CD4-positive, alpha-beta memory T cell (primary cell): ENCODE results near the gene FBLN2. TPM values are rescaled to one million over a fixed set of nuclear protein-coding genes. Genes with fewer than 3 reads are reported as not detected.
"Not testable (repeated sequence)": the region's sequence is repeated elsewhere in the genome, so short reads cannot be mapped to it uniquely, and the experiment has no call there.

ENCODE experiments used
- CTCF ChIA-PET: fragments of 350-600 bp; sonication (Branson Sonifier 250); formaldehyde crosslinking; loops from one replicate; lab custom pipeline; 2021; ENCODE audit warnings: inconsistent platforms; ENCODE audit not compliant: partially characterized antibody; lab: Charles Lee
- POLR2A ChIA-PET: fragments of 350-600 bp; sonication (Branson Sonifier 250); formaldehyde crosslinking; loops from one replicate; lab custom pipeline; 2021; ENCODE audit not compliant: partially characterized antibody; lab: Charles Lee
- DNase-seq, 5 donors: peaks; one replicate each; pipeline versions ENCODE4 v3.0.0 to v3.0.0-alpha.2; 2020 to 2022; ENCODE audit warnings: mixed read lengths in 1 of 5
- H3K27ac ChIP-seq: one replicate; pipeline ENCODE4 v1.7.0; 2013; ENCODE audit warnings: low read depth, low read length
- H3K27me3 ChIP-seq: 2 replicates; pipeline ENCODE4 v1.7.0; 2013; ENCODE audit warnings: mild to moderate bottlenecking, low read length, moderate library complexity; ENCODE audit not compliant: insufficient read depth
- H3K36me3 ChIP-seq: 2 replicates; pipeline ENCODE4 v1.7.0; 2013; ENCODE audit warnings: mild to moderate bottlenecking, low read length, moderate library complexity; ENCODE audit not compliant: insufficient read depth
- H3K4me1 ChIP-seq: 2 replicates; pipeline ENCODE4 v1.7.0; 2013; ENCODE audit warnings: mild to moderate bottlenecking, low read length, moderate library complexity; ENCODE audit not compliant: insufficient read depth
- H3K4me3 ChIP-seq, 2 donors: one replicate each; pipeline ENCODE4 v1.7.0; 2013; ENCODE audit warnings: low read length in 2 of 2, mild to moderate bottlenecking in 1 of 2
- H3K9me3 ChIP-seq, 2 donors: one replicate each; pipeline ENCODE4 v1.7.0; 2013; ENCODE audit warnings: low read length in 2 of 2, control low read depth in 1 of 2; ENCODE audit not compliant: control insufficient read depth in 1 of 2
- H3K27ac Mint-ChIP-seq, 7 donors: one replicate each; pipeline ENCODE4 v1.8.0; 2020 to 2021; ENCODE audit warnings: mixed read lengths in 7 of 7, mild to moderate bottlenecking in 6 of 7, inconsistent platforms in 3 of 7, moderate library complexity in 3 of 7
- H3K27me3 Mint-ChIP-seq, 2 donors: one replicate each; pipeline ENCODE4 v1.8.0; 2020 to 2021; ENCODE audit warnings: mixed read lengths in 2 of 2
- H3K36me3 Mint-ChIP-seq, 2 donors: one replicate each; pipeline ENCODE4 v1.8.0; 2020 to 2021; ENCODE audit warnings: mixed read lengths in 2 of 2, inconsistent platforms in 1 of 2, mild to moderate bottlenecking in 1 of 2
- H3K4me1 Mint-ChIP-seq, 4 donors: one replicate each; pipeline ENCODE4 v1.8.0; 2020 to 2021; ENCODE audit warnings: mixed read lengths in 4 of 4, mild to moderate bottlenecking in 1 of 4
- H3K4me3 Mint-ChIP-seq, 8 donors: one replicate each; pipeline ENCODE4 v1.8.0; 2020 to 2021; ENCODE audit warnings: mixed read lengths in 8 of 8, mild to moderate bottlenecking in 7 of 8, moderate library complexity in 6 of 8, inconsistent platforms in 3 of 8
- H3K9me3 Mint-ChIP-seq, 8 donors: one replicate each; pipeline ENCODE4 v1.8.0; 2020 to 2021; ENCODE audit warnings: mixed read lengths in 8 of 8, mild to moderate bottlenecking in 5 of 8, inconsistent platforms in 3 of 8, moderate library complexity in 1 of 8
- intact Hi-C: fragments of 100-400 bp; cut with micrococcal nuclease; formaldehyde crosslinking; loops from one replicate; pipeline ENCODE4 v1.15.1; 2023
- polyA plus RNA-seq, 2 donors: library from polyadenylated mRNA; unstranded; fragments of 300-500 nt; fragmentation: Illumina TruSeq; gene quantifications; one replicate each; pipeline ENCODE4 v1.2.3, GENCODE V29; 2021
- total RNA-seq, 2 experiments: library from RNA; stranded (reverse); gene quantifications; one replicate each; pipeline ENCODE4 v1.2.3, GENCODE V29; 2021

Gene FBLN2
- total and polyA plus RNA-seq, 4 experiments from 2014 or later = not detected

DNA sequence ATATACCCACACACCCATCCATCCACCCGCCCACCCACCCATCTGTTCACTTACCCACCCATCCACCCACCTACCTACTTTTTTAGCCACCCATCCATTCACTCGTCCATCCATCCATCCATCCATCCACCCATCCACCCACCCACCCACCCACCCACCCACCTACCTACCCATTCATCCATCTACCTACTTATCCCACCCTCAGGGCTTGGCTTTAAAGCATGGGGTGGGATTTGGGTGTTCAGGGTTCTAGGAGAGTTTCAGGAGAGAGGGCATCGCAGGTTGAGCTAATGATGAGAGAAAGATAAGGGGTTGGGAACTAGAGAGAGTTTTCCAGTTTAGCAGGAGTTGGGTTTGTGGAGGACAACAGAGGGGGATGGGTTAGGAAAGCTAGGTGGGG lies 9.7 kb downstream of the FBLN2 start:
- H3K27ac ChIP-seq = no peak overlapping the region
- intact Hi-C loops = no loop called here
- Mint-ChIP-seq H3K9me3 (no peaks in the 10 kb centered on the region), H3K27ac (no peak overlapping the region), H3K36me3 (no peaks in the 10 kb centered on the region), H3K4me1 (no peaks in the 10 kb centered on the region), H3K4me3 (no peak overlapping the region), H3K27me3 (peaks cover 12 to 35% of the 10 kb centered on the region in 2 donors)
- H3K9me3 ChIP-seq = no peaks in the 10 kb centered on the region
- no peak for DNase-seq
- H3K36me3 ChIP-seq = no peaks in the 10 kb centered on the region
- no peak overlapping the region for H3K4me3 ChIP-seq
- no peaks in the 10 kb centered on the region for H3K27me3 ChIP-seq
- ChIA-PET CTCF (no interaction called here), POLR2A (no interaction called here)
- no peaks in the 10 kb centered on the region for H3K4me1 ChIP-seq

DNA sequence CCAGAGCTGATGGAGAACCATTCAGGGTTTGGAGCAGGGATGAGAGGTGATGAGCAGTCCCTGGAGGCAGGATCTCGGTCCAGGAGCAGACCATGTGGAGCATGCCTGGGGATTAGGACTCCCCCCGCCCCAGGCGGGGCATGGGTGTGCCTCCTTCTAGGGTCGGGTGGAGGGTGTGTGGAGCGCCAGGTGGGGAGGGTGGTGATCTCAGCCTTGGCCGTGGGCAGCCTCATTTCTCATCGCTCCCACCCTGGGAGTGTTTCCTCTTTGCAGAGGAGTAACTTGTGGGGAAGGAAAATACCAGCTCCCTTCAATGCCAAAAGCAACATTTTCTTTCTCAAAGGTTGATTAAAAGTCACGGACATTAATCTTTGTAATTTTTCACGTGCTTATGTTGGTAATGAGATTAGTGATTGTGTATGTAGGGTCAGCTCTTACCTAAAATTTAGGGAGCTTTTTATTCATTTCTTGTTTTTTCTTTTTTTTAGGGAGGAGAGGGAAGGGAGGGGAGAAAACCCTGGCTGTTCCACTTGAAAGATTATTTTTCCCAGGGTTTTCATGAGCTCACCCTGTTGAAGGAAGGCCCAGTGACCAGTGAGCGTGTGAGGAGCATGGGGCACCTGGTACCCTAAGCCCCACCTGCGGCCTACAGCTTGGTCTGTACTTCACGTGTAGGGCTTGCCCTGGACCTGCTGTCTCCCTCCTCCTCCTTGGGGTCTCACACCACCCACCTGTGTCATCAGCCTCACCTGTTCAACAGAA lies 11.0 kb downstream of the FBLN2 start:
- Mint-ChIP-seq H3K27me3 (peaks cover 9 to 32% of the 10 kb centered on the region in 2 donors), H3K4me1 (no peaks in the 10 kb centered on the region), H3K36me3 (no peaks in the 10 kb centered on the region), H3K9me3 (no peaks in the 10 kb centered on the region), H3K27ac (peak overlapping the region in 1 of 7 donors; percentile 19), H3K4me3 (peak overlapping the region in 1 of 8 donors; percentile 7)
- CTCF ChIA-PET = interaction anchor here (1.0 kb wide), 1 partner anchor 88 kb away, joined by 3 read pairs; no protein-coding TSS in a partner anchor
- POLR2A ChIA-PET = no interaction called here
- H3K4me3 ChIP-seq = no peak overlapping the region
- H3K9me3 ChIP-seq = no peaks in the 10 kb centered on the region
- H3K27me3 ChIP-seq = no peaks in the 10 kb centered on the region
- no peaks in the 10 kb centered on the region for H3K36me3 ChIP-seq
- no peaks in the 10 kb centered on the region for H3K4me1 ChIP-seq
- intact Hi-C loops = no loop called here
- H3K27ac ChIP-seq = no peak overlapping the region
- no peak for DNase-seq

DNA sequence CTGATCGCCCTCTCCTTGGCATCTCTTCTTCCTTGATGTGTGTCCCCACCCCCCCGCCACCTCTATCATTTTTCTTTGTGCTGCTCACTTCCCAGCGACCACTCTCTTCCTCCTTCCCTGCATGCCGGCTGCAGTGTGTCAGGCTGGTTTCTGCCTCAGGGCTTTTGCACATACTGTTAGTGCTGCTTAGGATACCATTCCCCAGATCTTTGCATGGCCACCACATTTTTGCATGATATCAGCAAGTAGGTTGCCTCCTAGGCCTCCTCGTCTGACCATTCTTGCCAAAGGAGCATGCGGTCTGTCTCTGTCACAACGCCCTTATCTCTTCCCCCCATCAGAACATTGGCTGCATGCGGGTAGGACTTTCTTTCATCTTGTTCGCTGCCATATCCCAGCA lies 12.5 kb downstream of the FBLN2 start:
- no peaks in the 10 kb centered on the region for H3K4me1 ChIP-seq
- no peak overlapping the region for H3K4me3 ChIP-seq
- H3K27me3 ChIP-seq = no peaks in the 10 kb centered on the region
- H3K9me3 ChIP-seq = no peaks in the 10 kb centered on the region
- no peaks in the 10 kb centered on the region for H3K36me3 ChIP-seq
- no peak for DNase-seq
- no peaks in the 10 kb centered on the region for H3K36me3 Mint-ChIP-seq
- intact Hi-C loops = no loop called here
- no peak overlapping the region for H3K27ac ChIP-seq
- H3K9me3 Mint-ChIP-seq = no peaks in the 10 kb centered on the region
- H3K4me1 Mint-ChIP-seq = no peaks in the 10 kb centered on the region
- POLR2A ChIA-PET = no interaction called here
- CTCF ChIA-PET = no interaction called here
- H3K27me3 Mint-ChIP-seq = peaks cover 10 to 30% of the 10 kb centered on the region in 2 donors
- no peak overlapping the region for H3K27ac Mint-ChIP-seq
- H3K4me3 Mint-ChIP-seq = no peak overlapping the region

DNA sequence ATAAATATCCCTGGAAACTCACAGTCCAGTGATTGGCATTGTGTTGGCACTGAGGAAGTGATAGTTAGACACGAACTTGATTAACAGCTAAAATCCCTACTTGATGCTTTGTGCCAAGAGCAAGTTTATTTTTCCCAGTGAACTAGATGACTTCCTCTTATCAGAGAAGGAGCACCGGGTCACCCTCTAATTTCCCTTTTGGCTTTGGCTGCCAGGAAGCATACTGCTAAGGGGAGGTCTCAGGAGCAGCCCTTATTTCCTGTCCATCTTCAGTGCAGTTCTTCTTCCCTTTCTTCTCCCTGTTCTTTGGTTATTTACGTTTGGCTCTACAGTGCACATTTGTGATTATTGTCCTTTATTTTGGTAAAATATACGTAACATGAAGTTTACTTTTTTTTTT lies 13.0 kb downstream of the FBLN2 start:
- H3K9me3 Mint-ChIP-seq = no peaks in the 10 kb centered on the region
- ChIA-PET POLR2A (no interaction called here), CTCF (no interaction called here)
- peaks cover 10 to 28% of the 10 kb centered on the region in 2 donors for H3K27me3 Mint-ChIP-seq
- no peaks in the 10 kb centered on the region for H3K27me3 ChIP-seq
- H3K36me3 Mint-ChIP-seq = no peaks in the 10 kb centered on the region
- H3K4me1 Mint-ChIP-seq = no peaks in the 10 kb centered on the region
- intact Hi-C loops = no loop called here
- DNase-seq = no peak
- no peaks in the 10 kb centered on the region for H3K4me1 ChIP-seq
- H3K4me3 Mint-ChIP-seq = no peak overlapping the region
- no peak overlapping the region for H3K27ac Mint-ChIP-seq
- no peaks in the 10 kb centered on the region for H3K9me3 ChIP-seq
- H3K36me3 ChIP-seq = no peaks in the 10 kb centered on the region
- no peak overlapping the region for H3K4me3 ChIP-seq
- H3K27ac ChIP-seq = no peak overlapping the region

DNA sequence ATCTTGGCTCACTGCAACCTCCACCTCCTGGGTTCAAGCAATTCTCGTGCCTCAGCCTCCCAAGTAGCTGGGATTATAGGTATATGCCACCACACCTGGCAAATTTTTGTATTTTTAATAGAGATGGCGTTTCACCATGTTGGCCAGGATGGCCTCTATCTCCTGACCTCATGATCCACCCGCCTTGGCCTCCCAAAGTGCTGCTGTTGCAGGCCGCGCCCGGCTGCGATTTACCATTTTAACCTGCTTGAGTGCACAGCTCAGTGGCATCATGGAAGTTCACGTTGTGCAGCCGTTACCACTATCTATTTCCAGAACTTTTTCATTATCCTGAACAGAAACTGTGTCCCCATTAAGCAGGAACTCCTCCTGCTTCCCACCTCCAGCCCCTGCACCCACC lies 13.5 kb downstream of the FBLN2 start:
- H3K4me3 ChIP-seq, DNase-seq, H3K4me1 Mint-ChIP-seq, H3K36me3 Mint-ChIP-seq, H3K27ac Mint-ChIP-seq, CTCF ChIA-PET, H3K4me3 Mint-ChIP-seq, H3K27ac ChIP-seq, H3K4me1 ChIP-seq, H3K9me3 ChIP-seq, intact Hi-C loops, H3K27me3 ChIP-seq, H3K36me3 ChIP-seq, H3K9me3 Mint-ChIP-seq, POLR2A ChIA-PET: not testable (repeated sequence)
- H3K27me3 Mint-ChIP-seq = peaks cover 10 to 26% of the 10 kb centered on the region in 2 donors

DNA sequence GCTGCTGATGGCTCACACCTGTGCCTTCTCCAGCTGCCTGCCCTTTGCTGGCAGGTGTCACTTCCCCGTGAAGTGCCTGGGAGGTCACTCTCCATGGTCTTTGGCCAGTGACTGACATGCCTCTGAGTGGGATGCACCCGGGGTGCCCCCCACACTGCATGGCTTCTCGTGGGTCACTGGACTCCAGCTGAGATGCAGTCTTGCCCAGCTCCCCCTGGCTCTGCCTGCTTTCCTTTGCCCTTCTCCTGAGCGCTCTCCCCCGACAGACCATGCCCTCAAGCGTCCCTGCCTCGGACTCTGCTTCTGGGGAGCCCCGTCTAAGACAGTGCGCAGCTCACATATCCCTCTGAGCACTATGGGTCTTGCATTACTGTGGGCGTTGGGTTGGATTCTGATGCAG lies 14.4 kb downstream of the FBLN2 start:
- Mint-ChIP-seq H3K4me3 (no peak overlapping the region), H3K27ac (no peak overlapping the region), H3K36me3 (no peaks in the 10 kb centered on the region), H3K4me1 (no peaks in the 10 kb centered on the region), H3K9me3 (no peaks in the 10 kb centered on the region), H3K27me3 (peaks cover 9 to 24% of the 10 kb centered on the region in 2 donors)
- Histone ChIP-seq H3K36me3 (no peaks in the 10 kb centered on the region), H3K9me3 (no peaks in the 10 kb centered on the region), H3K4me1 (no peaks in the 10 kb centered on the region), H3K27ac (no peak overlapping the region), H3K4me3 (no peak overlapping the region), H3K27me3 (no peaks in the 10 kb centered on the region)
- ChIA-PET POLR2A (no interaction called here), CTCF (no interaction called here)
- DNase-seq = no peak
- intact Hi-C loops = no loop called here

DNA sequence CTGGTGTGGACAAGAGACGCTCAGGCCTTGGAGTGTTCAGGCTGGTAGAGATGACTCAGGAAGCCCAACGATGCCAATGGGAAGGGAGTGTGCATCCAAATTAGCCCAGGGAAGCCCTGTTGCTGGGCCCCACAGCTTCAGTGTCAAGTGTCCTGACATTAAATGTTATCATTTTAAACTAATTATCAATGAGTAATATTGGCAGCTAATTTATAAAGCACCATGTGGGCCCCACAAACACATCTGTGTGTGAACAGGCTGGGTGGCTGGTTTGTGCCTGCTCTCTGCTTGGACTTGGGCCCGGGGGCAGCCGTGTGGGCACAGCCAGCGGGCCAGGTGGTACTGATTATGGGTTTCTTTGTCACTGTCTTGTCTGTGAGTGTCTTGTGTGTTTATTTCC lies 15.0 kb downstream of the FBLN2 start:
- Mint-ChIP-seq H3K27me3 (peaks cover 10 to 25% of the 10 kb centered on the region in 2 donors), H3K27ac (no peak overlapping the region)
- POLR2A ChIA-PET = no interaction called here

More for the DNA sequence above, 15.0 kb downstream of the FBLN2 start:
- no peak overlapping the region for H3K4me3 Mint-ChIP-seq
- no peaks in the 10 kb centered on the region for H3K36me3 Mint-ChIP-seq
- Histone ChIP-seq H3K9me3 (no peaks in the 10 kb centered on the region), H3K36me3 (no peaks in the 10 kb centered on the region), H3K4me3 (no peak overlapping the region), H3K27me3 (no peaks in the 10 kb centered on the region), H3K4me1 (no peaks in the 10 kb centered on the region), H3K27ac (no peak overlapping the region)
- H3K4me1 Mint-ChIP-seq = no peaks in the 10 kb centered on the region
- no peak for DNase-seq
- intact Hi-C loops = no loop called here
- CTCF ChIA-PET = no interaction called here
- no peaks in the 10 kb centered on the region for H3K9me3 Mint-ChIP-seq
